Upper lobe of left lung (tissue), 6 donors: Measurements from ENCODE around the gene MMAB. TPM values are rescaled to one million over a fixed set of nuclear protein-coding genes. Genes with fewer than 3 reads are reported as not detected.

ENCODE experiments used
- ATAC-seq, 2 donors: fragments of 200-7000 bp; cut with Tn5 transposase; one replicate each; pipeline ENCODE4 v1.9.1; 2022; ENCODE audit warnings: mild to moderate bottlenecking in 2 of 2, moderate library complexity in 2 of 2; ENCODE audit not compliant: low FRiP score in 2 of 2
- DNase-seq, 2 donors: peaks; one replicate each; pipeline ENCODE4 v3.0.0-alpha.2; 2019 to 2020
- H3K27ac ChIP-seq, 4 donors: fragments of 200-600 bp; sonication (generic); one replicate each; pipeline ENCODE4 v1.5.1; 2016 to 2019
- H3K27me3 ChIP-seq, 4 donors: fragments of 200-600 bp; sonication (generic); one replicate each; pipeline ENCODE4 v1.5.1; 2017 to 2019
- H3K36me3 ChIP-seq, 4 donors: fragments of 200-600 bp; sonication (generic); one replicate each; pipeline ENCODE4 v1.5.1; 2016 to 2019
- H3K4me1 ChIP-seq, 4 donors: fragments of 200-600 bp; sonication (generic); one replicate each; pipeline ENCODE4 v1.5.1; 2018 to 2019
- H3K4me3 ChIP-seq, 4 donors: fragments of 200-600 bp; sonication (generic); one replicate each; pipeline ENCODE4 v1.5.1; 2017 to 2019; ENCODE audit warnings: mild to moderate bottlenecking in 2 of 4, moderate library complexity in 1 of 4
- H3K9me3 ChIP-seq, 4 donors: fragments of 200-600 bp; sonication (generic); one replicate each; pipeline ENCODE4 v1.5.1; 2018 to 2019
- CTCF ChIP-seq, 6 experiments: fragments of 450-650 bp in 4 of 6; fragments of 200-600 bp in 2 of 6; sonication (generic) in 2 of 6; IDR thresholded peaks; one replicate each; pipeline ENCODE4 v1.5.1; 2016 to 2019; ENCODE audit warnings: antibody characterized with exemption in 6 of 6
- EP300 ChIP-seq, 4 donors: sonication (generic); formaldehyde crosslinking; IDR thresholded peaks; one replicate each; pipeline ENCODE4 v1.5.1; 2017; ENCODE audit warnings: antibody characterized with exemption in 4 of 4, control low read depth in 2 of 4
- POLR2A ChIP-seq, 4 donors: fragments of 450-650 bp; IDR thresholded peaks; one replicate each; pipeline ENCODE4 v1.5.1; 2016 to 2017; ENCODE audit warnings: antibody characterized with exemption in 4 of 4, mild to moderate bottlenecking in 2 of 4
- POLR2AphosphoS5 ChIP-seq, 2 donors: sonication (generic); formaldehyde crosslinking; IDR thresholded peaks; one replicate each; pipeline ENCODE4 v1.5.1; 2017; ENCODE audit warnings: antibody characterized with exemption in 2 of 2
- WGBS, 2 donors: methylation state at CpG; one replicate each; pipeline ENCODE4 v1.1.5; 2017 to 2018; 5-methylcytosine and 5-hydroxymethylcytosine counted together
- total RNA-seq, 6 donors: library from RNA; depleted of rRNA in 4 of 6; stranded (reverse); fragments of >200 nt in 4 of 6; gene quantifications; one replicate each; pipeline versions ENCODE4 v1.1.0 to v1.2.1, GENCODE V29; 2016 to 2021
- donor health status: DM: no; HTN: no; CAD: no; lungs with moderate emphysema.
- donor health status: DM: no; HTN: yes; CAD: no; lungs with severe emphysema.

Gene MMAB
- total RNA-seq, 6 donors from 2014 or later: 14.9 to 68.8 (median 39.2) TPM

GRCh38 chr12:109547286-109547685, 26.0 kb downstream of the MMAB start:
- DNase-seq (peak in 1 of 2 donors; percentile 61), ATAC-seq (no peak)
- H3K9me3 ChIP-seq: no peaks in the 10 kb centered on the region
- H3K4me3 ChIP-seq: no peak overlapping the region
- H3K36me3 ChIP-seq: no peaks in the 10 kb centered on the region
- 89% methylated on average over 18 of the region's 18 CpGs for WGBS, 2 donors
- H3K4me1 ChIP-seq: peaks cover 0 to 5% (median 2%) of the 10 kb centered on the region in 4 donors
- H3K27me3 ChIP-seq: peaks cover 0 to 7% (median 0%) of the 10 kb centered on the region in 4 donors
- no peak overlapping the region for H3K27ac ChIP-seq
- TF ChIP-seq POLR2AphosphoS5 (IDR thresholded peaks at IDR 0.05) (no peak), POLR2A (IDR thresholded peaks at IDR 0.05) (no peak), CTCF (IDR thresholded peaks at IDR 0.05) (no peak), EP300 (IDR thresholded peaks at IDR 0.05) (no peak)

GRCh38 chr12:109545826-109546225, 27.5 kb downstream of the MMAB start:
- no peak overlapping the region for H3K4me3 ChIP-seq
- 68% methylated on average over 3 to 5 of the region's 5 CpGs for WGBS, 2 donors
- ATAC-seq: no peak

GRCh38 chr12:109544955-109545531, 28.3 kb downstream of the MMAB start:
- 35 to 54% methylated on average over 4 to 7 of the region's 7 CpGs for WGBS, 2 donors
- DNase-seq (no peak), ATAC-seq (no peak)
- TF ChIP-seq EP300 (IDR thresholded peaks at IDR 0.05) (no peak), POLR2AphosphoS5 (IDR thresholded peaks at IDR 0.05) (no peak), POLR2A (IDR thresholded peaks at IDR 0.05) (no peak), CTCF (IDR thresholded peaks at IDR 0.05) (no peak)
- Histone ChIP-seq H3K4me3 (no peak overlapping the region), H3K9me3 (no peaks in the 10 kb centered on the region), H3K27me3 (peaks cover 0 to 7% (median 0%) of the 10 kb centered on the region in 4 donors), H3K27ac (no peak overlapping the region), H3K4me1 (peaks cover 0 to 5% (median 2%) of the 10 kb centered on the region in 4 donors), H3K36me3 (peaks cover 0 to 4% (median 0%) of the 10 kb centered on the region in 4 donors)

More at GRCh38 chr12:109545826-109546225, 27.5 kb downstream of the MMAB start:
- peaks cover 0 to 2% (median 0%) of the 10 kb centered on the region in 4 donors for H3K36me3 ChIP-seq
- no peak overlapping the region for H3K27ac ChIP-seq
- DNase-seq: no peak
- peaks cover 0 to 5% (median 2%) of the 10 kb centered on the region in 4 donors for H3K4me1 ChIP-seq
- peaks cover 0 to 7% (median 0%) of the 10 kb centered on the region in 4 donors for H3K27me3 ChIP-seq
- H3K9me3 ChIP-seq: no peaks in the 10 kb centered on the region
- TF ChIP-seq EP300 (IDR thresholded peaks at IDR 0.05) (no peak), POLR2A (IDR thresholded peaks at IDR 0.05) (no peak), CTCF (IDR thresholded peaks at IDR 0.05) (no peak), POLR2AphosphoS5 (IDR thresholded peaks at IDR 0.05) (no peak)

- H3K4me1 ChIP-seq: peaks cover 0 to 5% (median 2%) of the 10 kb centered on the region in 4 donors
- H3K9me3 ChIP-seq: no peaks in the 10 kb centered on the region
- no peak for DNase-seq
- no peak for ATAC-seq
- TF ChIP-seq EP300 (IDR thresholded peaks at IDR 0.05) (no peak), POLR2A (IDR thresholded peaks at IDR 0.05) (no peak), CTCF (IDR thresholded peaks at IDR 0.05) (no peak), POLR2AphosphoS5 (IDR thresholded peaks at IDR 0.05) (no peak)
- 81 to 93% methylated on average over 6 of the region's 6 CpGs for WGBS, 2 donors
- H3K36me3 ChIP-seq: peaks cover 0 to 6% (median 0%) of the 10 kb centered on the region in 4 donors
- H3K27me3 ChIP-seq: peaks cover 0 to 3% (median 0%) of the 10 kb centered on the region in 4 donors
- H3K4me3 ChIP-seq: no peak overlapping the region
- no peak overlapping the region for H3K27ac ChIP-seq
These were observed 30.4 kb downstream of the MMAB start for GRCh38 chr12:109542876-109543275.

GRCh38 chr12:109542014-109542413, 31.3 kb downstream of the MMAB start:
- H3K4me1 ChIP-seq: peaks cover 0 to 5% (median 2%) of the 10 kb centered on the region in 4 donors
- DNase-seq: no peak

More at GRCh38 chr12:109542014-109542413, 31.3 kb downstream of the MMAB start:
- ATAC-seq: no peak
- TF ChIP-seq EP300 (IDR thresholded peaks at IDR 0.05) (no peak), POLR2AphosphoS5 (IDR thresholded peaks at IDR 0.05) (no peak), POLR2A (IDR thresholded peaks at IDR 0.05) (no peak), CTCF (IDR thresholded peaks at IDR 0.05) (no peak)
- no peak overlapping the region for H3K4me3 ChIP-seq
- WGBS, 2 donors: 67 to 88% methylated on average over 2 of the region's 2 CpGs
- no peak overlapping the region for H3K27ac ChIP-seq
- H3K9me3 ChIP-seq: no peaks in the 10 kb centered on the region
- peaks cover 0 to 6% (median 0%) of the 10 kb centered on the region in 4 donors for H3K36me3 ChIP-seq
- peaks cover 0 to 3% (median 0%) of the 10 kb centered on the region in 4 donors for H3K27me3 ChIP-seq
